ENCODE data around the gene RHBDD2.

RHBDD2 gene

DNA sequence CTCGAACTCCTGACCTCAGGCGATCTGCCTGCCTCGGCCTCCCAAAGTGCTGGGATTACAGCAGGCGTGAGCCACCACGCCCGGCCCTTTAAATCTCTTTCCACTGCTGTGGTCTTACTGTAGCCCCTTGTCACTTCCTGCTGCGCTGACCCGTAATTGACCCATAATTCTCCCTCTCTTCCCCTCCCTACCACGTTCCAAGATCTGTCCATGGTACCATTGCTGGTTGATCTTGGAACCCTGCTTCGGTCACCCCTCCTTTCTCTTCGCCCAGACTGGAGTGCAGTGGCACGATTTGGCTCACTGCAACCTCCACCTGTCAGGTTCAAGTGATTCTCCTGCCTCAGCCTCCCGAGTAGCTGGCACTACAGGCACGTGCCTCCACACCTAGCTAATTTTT is 42.6 kb downstream of the RHBDD2 start:
- DNase-seq = no peak

DNA sequence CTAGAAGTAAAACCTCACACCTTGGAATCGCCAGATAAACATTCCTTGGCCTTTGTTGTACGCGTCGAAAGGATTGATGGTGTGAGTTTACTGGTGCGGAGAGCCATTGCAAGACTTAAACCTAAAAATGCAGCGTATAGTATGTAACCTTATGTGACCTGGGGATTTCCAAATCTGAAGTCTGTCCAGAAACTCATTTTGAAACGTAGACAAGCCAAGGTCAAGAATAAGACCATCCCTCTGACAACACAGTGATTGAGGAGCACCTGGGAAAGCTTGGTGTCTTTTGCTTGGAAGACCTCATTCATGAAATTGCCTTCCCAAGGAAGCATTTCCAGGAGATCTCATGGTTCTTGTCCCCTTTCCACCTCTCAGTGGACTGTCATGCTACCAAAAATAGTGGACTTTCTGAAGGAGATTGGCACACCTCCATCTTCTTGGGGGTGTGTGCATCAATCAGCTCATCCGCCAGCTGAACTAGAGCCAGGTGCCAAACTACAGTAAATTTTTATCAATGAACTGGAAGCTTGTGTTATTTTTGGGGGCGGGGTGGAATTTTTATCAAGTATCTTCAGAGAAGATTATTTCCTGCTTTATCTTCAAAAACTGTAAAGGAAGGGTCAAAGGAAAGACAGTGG is 44.3 kb downstream of the RHBDD2 start:
- DNase-seq = no peak

DNA sequence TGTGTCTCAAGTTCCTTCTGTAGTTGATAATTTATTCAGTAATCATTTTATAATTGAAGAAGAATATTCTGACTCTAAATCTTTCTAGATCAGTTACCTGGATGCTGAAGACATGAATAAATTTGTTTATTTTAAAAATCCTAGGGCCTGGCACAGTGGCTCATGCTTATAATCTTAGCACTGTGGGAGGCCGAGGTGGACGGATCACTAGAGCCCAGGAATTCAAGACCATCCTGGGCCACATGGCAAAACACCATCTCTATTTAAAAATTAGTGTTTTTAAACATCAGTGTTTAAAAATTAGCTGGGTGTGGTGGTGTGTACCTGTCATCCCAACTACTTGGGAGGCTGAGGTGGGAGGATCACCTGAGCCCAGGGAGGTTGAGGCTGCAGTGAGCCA is 45.4 kb downstream of the RHBDD2 start:
- DNase-seq = no peak

DNA sequence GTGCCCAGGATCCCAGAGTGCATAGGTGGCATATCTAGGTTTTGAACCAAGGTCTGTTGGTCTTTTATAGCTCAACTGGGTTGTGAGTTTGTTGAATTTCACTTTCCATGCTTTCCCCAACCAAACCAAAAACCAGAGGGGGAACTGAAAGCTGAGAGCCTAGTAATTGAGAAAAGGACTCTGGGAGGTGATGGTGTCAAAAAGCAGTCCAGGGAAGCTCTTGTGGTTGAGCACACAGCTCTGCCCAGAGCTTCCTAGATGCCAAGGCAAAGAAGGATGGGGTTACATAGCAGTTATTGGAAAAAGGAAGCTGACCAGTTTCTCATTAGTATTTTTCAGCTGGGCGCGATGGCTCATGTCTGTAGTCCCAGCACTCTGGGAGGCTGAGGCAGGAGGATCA is 46.1 kb downstream of the RHBDD2 start:
- DNase-seq = no peak

DNA sequence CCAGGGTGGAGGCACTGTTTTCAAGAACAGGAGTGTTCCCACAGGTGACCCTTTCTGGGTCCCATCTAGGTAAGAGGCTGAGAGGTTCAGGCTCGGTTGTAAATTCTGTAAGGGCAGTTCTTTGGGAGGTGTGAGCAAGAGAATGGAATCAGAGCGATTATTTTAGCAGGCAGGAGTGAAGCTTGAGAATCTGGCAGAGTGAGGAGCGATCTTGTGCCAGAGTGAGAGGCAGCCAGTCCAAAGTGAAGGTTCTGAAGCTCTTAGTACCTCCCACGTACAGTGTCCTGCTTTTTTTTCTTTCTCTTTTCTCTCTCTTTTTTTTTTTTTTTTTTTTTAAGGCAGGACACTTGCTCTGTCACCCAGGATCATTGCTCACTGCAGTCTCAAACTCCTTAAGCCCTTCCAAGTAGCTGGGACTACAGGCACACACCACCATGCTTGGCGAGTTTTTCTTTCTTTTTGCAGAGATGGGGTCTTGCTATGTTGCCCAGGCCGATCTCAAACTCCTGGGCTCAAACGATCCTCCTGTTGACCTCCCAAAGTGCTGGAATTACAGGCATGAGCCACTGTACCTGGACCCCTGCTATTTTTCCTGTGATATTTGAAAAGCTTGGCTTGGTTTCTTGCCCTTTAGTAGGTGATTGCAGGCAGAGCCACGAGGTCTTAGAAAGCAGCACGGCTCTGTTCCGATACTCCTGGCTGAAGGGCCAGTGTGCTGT is 47.0 kb downstream of the RHBDD2 start:
- no peak for DNase-seq

DNA sequence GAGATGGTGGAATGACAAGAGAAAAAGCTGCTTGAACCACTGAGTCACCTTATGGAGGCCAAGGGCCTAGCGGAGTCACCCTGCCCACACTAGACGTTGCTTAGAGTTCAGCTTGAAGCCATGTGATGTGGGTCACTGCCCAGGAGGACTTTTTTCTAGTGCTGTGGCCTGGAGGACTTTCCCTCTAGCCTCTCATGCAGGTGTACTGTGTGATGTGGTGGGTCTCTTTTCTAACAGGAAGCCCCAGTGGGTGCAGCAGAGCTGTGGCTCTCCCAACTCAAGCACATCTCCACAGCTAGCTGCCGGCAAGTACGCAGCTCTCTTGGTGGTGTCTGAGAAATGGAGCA is 49.7 kb downstream of the RHBDD2 start:
- DNase-seq = no peak

DNA sequence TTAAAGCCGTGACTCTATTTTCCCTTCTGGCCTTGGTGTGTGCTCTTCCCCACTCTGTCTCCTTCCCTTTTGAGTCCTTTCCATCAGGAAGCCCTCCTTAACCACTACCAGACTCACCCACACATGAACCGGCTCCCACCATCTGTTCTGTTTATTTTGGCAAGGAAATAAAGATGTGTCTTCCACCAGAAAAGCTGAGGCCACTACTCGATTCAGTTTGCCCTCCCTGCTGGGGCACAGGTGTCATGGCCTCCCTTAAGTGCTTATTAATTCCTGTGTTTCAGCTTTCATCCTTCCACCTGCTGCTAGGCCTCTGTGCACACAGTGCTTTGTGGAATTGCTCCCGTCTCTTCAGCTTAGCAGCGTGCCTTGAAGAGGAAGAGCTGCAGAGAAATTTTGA is 52.8 kb downstream of the RHBDD2 start:
- peak; percentile 89 to 99 (median 92) for DNase-seq

DNA sequence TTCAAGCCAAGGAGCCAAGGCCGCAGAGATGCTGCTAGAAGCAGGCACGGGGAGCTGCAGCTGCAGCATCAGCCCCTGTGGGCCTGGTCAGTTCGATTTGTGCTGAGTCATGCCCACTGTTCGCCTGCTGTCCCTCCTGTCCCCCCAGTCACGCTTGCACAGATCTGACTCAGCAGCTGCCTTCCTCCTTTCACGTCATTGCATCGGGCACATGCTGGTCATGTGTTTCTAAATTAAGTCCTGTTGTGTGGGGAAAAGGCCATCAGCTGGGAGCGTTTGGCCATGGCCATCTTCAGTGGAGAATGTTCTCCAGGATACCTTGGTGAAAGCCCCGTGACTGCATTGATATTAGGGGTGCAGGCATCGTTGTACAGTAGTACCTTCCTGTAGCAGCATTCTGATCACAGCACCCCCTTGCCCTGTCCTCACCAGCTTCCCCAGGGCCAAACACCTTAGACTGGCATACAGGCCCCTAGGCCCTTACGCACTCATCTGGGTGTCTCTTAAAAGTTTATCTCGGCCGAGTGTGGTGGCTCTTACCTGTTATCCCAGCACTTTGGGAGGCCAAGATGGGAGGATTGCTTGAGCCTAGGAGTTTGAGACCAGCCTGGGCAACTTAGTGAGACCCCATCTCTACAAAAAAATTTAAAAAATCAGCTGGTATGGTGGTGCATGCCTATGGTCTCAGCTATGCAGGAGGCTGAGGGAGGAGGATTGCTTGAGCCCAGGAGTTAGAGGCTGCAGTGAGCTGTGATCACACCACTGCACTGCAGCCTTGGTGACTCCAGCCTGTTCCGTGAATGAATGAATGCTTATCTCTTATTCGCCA is 59.3 kb downstream of the RHBDD2 start:
- peak in 1 of 3 experiments; percentile 49 for DNase-seq

Measured in NCI-H1417 (cell line).